Measurements from ENCODE around the gene SLC26A1. TPM values are rescaled to one million over a fixed set of nuclear protein-coding genes. Genes with fewer than 3 reads are reported as not detected.

The SLC26A1 gene
- total and polyA plus RNA-seq, 8 donors, result 0.28 to 1.7 (median 0.66) TPM

DNA sequence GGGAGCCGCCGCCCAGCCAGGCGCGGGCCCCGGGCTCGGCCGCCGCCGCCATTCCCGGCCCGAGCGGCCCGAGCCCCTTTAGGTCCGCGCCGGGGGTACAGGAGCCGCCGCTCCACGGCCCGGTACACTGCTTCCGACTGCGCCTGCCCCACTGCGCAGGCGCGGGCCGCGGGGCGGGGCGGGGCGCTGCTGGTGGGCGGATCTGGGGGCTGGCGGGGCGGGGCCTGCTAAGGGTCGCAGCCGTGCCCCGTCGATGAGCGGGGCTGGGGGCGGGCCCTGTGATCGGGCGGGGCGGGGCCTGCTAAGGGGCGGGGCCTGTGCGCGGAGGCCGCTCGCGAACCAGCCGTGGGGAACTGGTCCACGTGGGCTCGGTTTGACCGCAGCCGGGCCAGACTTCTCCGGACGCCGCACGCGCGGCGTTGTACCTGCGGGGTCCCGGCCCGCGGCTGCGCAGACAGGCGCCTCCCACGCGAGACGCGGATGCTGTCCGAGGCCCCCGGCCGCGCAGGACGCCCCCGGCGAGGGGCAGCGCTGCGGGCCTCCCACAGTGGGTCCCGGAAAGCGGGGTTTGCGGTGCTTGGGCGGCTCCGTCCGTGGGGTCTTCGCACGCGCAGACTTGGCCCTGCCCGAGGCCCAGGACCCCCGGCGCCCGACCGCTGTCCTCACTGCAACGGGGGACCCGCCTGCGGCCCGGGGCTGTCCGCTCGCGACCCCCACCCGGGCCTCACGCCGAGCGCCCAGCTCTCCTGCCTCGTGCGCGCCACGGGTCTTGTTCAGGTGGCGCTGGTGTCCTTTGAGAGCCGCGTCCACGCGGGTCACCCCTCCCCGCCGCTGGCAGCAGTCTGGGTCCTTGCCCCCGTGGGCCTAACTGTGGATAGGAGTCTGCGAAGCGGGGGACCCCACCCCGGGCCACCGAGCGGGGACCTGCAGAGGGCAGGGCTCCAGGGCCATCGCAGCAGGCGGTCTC is 19.5 kb downstream of the SLC26A1 start, which contains the start of gene DGKQ:
Gene DGKQ (minus strand): TSS at position 139 of the 967 bp plus-strand sequence. CDS start 87 bp downstream, at position 52.
- no peaks in the 10 kb centered on the region for H3K27me3 ChIP-seq
- H3K4me3 ChIP-seq, result peak within 1 kb of the TSS; percentile 57 to 87 (median 72)
- H3K27ac ChIP-seq, result no peak within 1 kb of the TSS
- no peaks in the 10 kb centered on the region for H3K36me3 ChIP-seq
- ATAC-seq, result peak; percentile 94 to 98 (median 96)
- DNase-seq, result peak; percentile 77 to 95 (median 91)
- intact Hi-C loops (cut with DNase I), result no loop called here
- no peak for FAIRE-seq
- 25 to 31% methylated on average over 74 to 123 of the region's 123 CpGs for WGBS, 2 donors
- peaks cover 10 to 17% (median 10%) of the 10 kb centered on the region in 3 donors for H3K4me1 ChIP-seq
- H3K9me3 ChIP-seq, result no peaks in the 10 kb centered on the region
- TF ChIP-seq, protein P1, sequence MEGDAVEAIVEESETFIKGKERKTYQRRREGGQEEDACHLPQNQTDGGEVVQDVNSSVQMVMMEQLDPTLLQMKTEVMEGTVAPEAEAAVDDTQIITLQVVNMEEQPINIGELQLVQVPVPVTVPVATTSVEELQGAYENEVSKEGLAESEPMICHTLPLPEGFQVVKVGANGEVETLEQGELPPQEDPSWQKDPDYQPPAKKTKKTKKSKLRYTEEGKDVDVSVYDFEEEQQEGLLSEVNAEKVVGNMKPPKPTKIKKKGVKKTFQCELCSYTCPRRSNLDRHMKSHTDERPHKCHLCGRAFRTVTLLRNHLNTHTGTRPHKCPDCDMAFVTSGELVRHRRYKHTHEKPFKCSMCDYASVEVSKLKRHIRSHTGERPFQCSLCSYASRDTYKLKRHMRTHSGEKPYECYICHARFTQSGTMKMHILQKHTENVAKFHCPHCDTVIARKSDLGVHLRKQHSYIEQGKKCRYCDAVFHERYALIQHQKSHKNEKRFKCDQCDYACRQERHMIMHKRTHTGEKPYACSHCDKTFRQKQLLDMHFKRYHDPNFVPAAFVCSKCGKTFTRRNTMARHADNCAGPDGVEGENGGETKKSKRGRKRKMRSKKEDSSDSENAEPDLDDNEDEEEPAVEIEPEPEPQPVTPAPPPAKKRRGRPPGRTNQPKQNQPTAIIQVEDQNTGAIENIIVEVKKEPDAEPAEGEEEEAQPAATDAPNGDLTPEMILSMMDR (IDR thresholded peaks at IDR 0.05), result no peak

DNA sequence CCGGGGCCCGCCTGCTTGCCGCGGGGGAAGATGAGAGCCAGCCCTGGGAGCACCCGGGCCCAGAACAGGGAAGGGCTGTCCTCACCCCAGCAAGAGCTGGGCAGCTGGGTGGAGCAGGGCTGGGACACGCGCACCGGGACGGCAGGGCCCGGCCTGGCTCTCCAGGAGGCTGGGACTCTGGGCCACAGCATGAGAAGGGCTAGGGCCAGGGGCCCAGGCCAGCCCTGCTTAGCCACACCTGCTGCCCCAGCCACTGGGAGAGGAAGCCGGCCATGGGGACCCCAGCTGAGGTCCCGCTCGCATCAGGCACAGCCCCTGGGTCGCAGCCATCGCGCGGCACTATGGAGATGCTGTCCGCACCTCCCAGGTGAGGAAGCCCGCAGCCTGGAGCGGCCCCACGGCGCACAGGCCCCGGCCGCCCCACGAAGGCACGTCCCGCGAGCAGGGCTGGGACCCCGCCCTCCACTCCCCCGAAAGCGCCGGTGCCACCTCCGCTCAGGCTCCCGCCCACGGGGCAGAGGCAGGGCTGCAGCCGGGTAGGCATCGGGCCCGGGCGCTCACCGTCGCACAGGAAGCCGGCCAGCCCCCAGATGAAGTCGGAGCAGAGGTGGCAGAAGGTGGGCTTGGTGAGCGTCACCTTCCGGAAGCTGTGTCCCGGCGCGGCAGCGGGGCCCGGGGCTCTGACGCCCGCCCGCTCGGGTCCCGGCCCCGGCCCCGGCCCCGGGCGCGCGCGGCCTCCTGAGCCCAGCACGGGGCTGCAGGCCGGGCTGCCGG is 20.4 kb downstream of the SLC26A1 start:
- intact Hi-C loops (cut with DNase I), result no loop called here
- TF ChIP-seq, protein P1 (IDR thresholded peaks at IDR 0.05), result no peak
- Histone ChIP-seq H3K36me3 (no peaks in the 10 kb centered on the region), H3K4me3 (peak overlapping the region; percentile 57 to 87 (median 72)), H3K9me3 (no peaks in the 10 kb centered on the region), H3K4me1 (peaks cover 10 to 17% (median 10%) of the 10 kb centered on the region in 3 donors), H3K27ac (no peak overlapping the region), H3K27me3 (no peaks in the 10 kb centered on the region)
- DNase-seq (peak in 3 of 6 donors; percentile 49 to 87 (median 70)), FAIRE-seq (no peak), ATAC-seq (peak; percentile 15 to 26 (median 19))
- 1% methylated on average over 52 to 65 of the region's 65 CpGs for WGBS, 2 donors

DNA sequence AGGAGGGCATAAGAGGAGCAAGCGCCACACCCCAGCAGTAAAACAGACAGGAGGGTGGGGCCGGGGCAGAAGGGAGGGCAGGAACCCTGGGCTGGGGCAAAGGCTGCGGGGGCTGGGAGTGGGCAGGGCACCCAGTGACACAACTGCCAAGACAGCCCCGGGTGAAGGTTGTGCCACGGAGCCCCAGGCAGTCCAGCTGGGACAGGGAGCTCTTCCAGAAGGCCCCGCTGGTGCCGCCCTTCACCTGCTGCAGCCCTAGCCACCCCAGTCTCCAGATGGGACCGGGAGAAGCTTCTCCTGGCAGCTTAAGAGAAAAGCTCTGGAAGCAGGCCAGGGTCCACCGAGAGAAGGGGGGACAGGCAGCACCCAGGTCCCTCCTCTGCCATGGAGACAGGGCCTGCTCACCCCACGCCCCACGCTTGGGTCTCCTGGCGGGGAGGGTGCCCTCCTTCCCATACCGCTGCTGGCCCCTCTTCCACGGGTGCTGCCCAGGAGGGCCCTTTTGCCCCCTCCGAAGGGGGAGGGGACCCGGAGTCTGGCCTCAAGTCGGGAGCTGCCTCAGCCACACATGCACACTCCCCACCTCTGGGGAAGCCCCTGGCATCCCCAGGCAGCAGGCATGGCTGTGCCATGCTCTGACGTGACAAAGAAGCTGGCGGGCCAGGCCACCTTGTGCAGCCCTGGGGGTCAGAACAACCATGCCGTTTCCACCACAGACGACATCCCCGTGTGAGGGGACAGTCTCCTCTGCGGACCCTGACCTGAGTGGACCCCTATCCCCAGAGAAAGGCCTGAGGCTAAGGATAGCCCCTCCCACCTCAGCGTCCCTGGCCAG is 21.3 kb downstream of the SLC26A1 start:
- peaks cover 10 to 17% (median 10%) of the 10 kb centered on the region in 3 donors for H3K4me1 ChIP-seq
- H3K4me3 ChIP-seq, result peak overlapping the region in 2 of 4 donors; percentile 69 to 87
- 50 to 52% methylated on average over 20 to 24 of the region's 24 CpGs for WGBS, 2 donors
- TF ChIP-seq, protein P1 (IDR thresholded peaks at IDR 0.05), result no peak
- DNase-seq (peak in 2 of 6 donors; percentile 46 to 72), ATAC-seq (peak in 1 of 4 donors; percentile 2), FAIRE-seq (no peak)
- no peaks in the 10 kb centered on the region for H3K27me3 ChIP-seq
- peaks cover 0 to under 1% (median 0%) of the 10 kb centered on the region in 3 donors for H3K36me3 ChIP-seq
- intact Hi-C loops (cut with DNase I), result no loop called here
- no peaks in the 10 kb centered on the region for H3K9me3 ChIP-seq
- no peak overlapping the region for H3K27ac ChIP-seq

DNA sequence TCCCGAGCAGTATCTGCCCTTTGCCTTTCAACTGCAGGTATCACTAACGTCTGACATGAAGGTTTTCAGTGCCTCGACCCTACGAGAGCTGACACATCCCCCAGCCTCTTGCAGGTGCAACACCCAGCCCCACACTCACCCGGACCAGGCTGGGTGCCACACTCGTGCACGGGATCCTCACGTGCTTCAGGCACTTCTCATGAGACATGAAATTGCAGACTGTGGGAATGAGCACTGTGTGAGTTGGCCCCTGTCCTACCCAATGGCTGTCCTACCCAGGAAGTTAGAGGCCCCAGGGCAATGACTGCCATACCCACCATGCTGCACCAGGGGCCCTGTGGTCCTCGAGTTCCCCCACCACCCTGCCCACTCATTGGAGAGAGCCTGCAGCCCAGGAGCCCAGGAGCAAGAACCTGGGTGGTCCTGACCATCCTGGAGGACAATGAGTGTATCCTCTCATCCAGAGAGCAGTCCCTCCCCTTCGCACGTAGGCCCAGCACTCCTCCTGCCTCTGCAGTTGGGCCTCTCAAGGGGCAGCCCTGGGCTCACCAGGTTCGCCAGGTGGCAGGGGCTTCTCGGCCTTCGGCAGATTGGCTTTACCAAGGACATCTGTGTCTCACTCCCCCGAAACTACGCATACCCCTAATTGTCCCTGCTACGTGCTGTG is 22.2 kb downstream of the SLC26A1 start:
- no peak overlapping the region for H3K27ac ChIP-seq
- ATAC-seq (no peak), FAIRE-seq (no peak), DNase-seq (peak in 1 of 6 donors; percentile 28)
- H3K9me3 ChIP-seq, result no peaks in the 10 kb centered on the region
- H3K4me3 ChIP-seq, result no peak overlapping the region
- intact Hi-C loops (cut with DNase I), result no loop called here
- WGBS, 2 donors, result 84 to 85% methylated on average over 17 of the region's 17 CpGs
- TF ChIP-seq, protein P1 (IDR thresholded peaks at IDR 0.05), result no peak
- peaks cover 10 to 17% (median 10%) of the 10 kb centered on the region in 3 donors for H3K4me1 ChIP-seq
- H3K36me3 ChIP-seq, result peaks cover 0 to 8% (median 0%) of the 10 kb centered on the region in 3 donors
- no peaks in the 10 kb centered on the region for H3K27me3 ChIP-seq
